HEK293 (cell line): Measurements from ENCODE around the gene SECISBP2L.

Experiments used
- ATF2 ChIP-seq: fragments of 450-650 bp; formaldehyde crosslinking; IDR thresholded peaks from 2 replicates; pipeline ENCODE4 v1.5.1; 2016; ENCODE audit warnings: missing biosample characterization, missing genetic modification characterization, low read depth
- CTCF ChIP-seq: fragments of 450-650 bp; formaldehyde crosslinking; IDR thresholded peaks from 2 replicates; pipeline ENCODE4 v1.5.1; 2016; ENCODE audit warnings: missing biosample characterization, missing genetic modification characterization
- HOXC10 ChIP-seq: sonication (generic); formaldehyde crosslinking; IDR thresholded peaks from 2 replicates; pipeline ENCODE4 v1.8.1; 2023; ENCODE audit warnings: mild to moderate bottlenecking, missing genetic modification reagents
- YY1 ChIP-seq: fragments of 450-650 bp; formaldehyde crosslinking; IDR thresholded peaks from 2 replicates; pipeline ENCODE4 v1.5.1; 2018; ENCODE audit warnings: missing biosample characterization, missing genetic modification characterization
- ZNF558 ChIP-seq: fragments of 450-650 bp; formaldehyde crosslinking; IDR thresholded peaks from 2 replicates; pipeline ENCODE4 v1.5.1; 2016; ENCODE audit warnings: missing biosample characterization, missing genetic modification characterization

- TF ChIP-seq YY1 (tag by site-specific recombination) = no peak
- no peak for TF ChIP-seq CTCF (tag by site-specific recombination)
- no peak for TF ChIP-seq HOXC10 (CRISPR knock-in tag)
- TF ChIP-seq ATF2 (tag by site-specific recombination) = no peak
- TF ChIP-seq ZNF558 (tag by site-specific recombination) = no peak
Observed at GRCh38 chr15:49079340-49080039, 33.2 kb upstream of the SECISBP2L start.
